HepG2 (cell line): ENCODE measurements around the gene CAPZA2. TPM values are rescaled to one million over a fixed set of nuclear protein-coding genes. Genes with fewer than 3 reads are reported as not detected.

Experiments used
- BCL3 ChIP-seq: sonication (generic); formaldehyde crosslinking; IDR thresholded peaks from 2 replicates; pipeline ENCODE4 v1.5.1; 2020; ENCODE audit warnings: mild to moderate bottlenecking, missing genetic modification reagents, moderate library complexity
- GTF2F1 ChIP-seq: fragments of 150-350 bp; IDR thresholded peaks from 2 replicates; pipeline ENCODE4 v1.6.1; 2014; ENCODE audit warnings: low read length
- HOXA3 ChIP-seq: sonication (generic); formaldehyde crosslinking; IDR thresholded peaks from 2 replicates; pipeline ENCODE4 v1.5.0; 2020; ENCODE audit warnings: missing genetic modification reagents
- MXI1 ChIP-seq: IDR thresholded peaks from 3 replicates; pipeline ENCODE4 v1.6.1; 2012; ENCODE audit warnings: low read depth, low read length, inconsistent platforms, borderline replicate concordance
- POGZ ChIP-seq: sonication (generic); formaldehyde crosslinking; IDR thresholded peaks from 2 replicates; pipeline ENCODE4 v1.4.0; 2020; ENCODE audit warnings: mild to moderate bottlenecking, missing genetic modification reagents
- PRDM4 ChIP-seq: sonication (generic); formaldehyde crosslinking; IDR thresholded peaks from 2 replicates; pipeline ENCODE4 v1.9.0; 2021; ENCODE audit warnings: missing genetic modification reagents, borderline replicate concordance
- RERE ChIP-seq: IDR thresholded peaks from 2 replicates; pipeline ENCODE4 v1.6.1; 2016; ENCODE audit warnings: low read depth, missing genetic modification reagents, missing compliant biosample characterization
- SNRNP70 ChIP-seq: fragments of 200-400 bp; formaldehyde crosslinking; IDR thresholded peaks from 2 replicates; pipeline ENCODE4 v1.6.1; 2017; ENCODE audit warnings: mild to moderate bottlenecking, low read depth, low read length, moderate library complexity
- SPEN ChIP-seq: sonication (generic); formaldehyde crosslinking; IDR thresholded peaks from 2 replicates; pipeline ENCODE4 v1.5.1; 2020; ENCODE audit warnings: low read depth, mild to moderate bottlenecking, missing genetic modification reagents
- ZNF276 ChIP-seq: sonication (generic); formaldehyde crosslinking; IDR thresholded peaks from 2 replicates; pipeline ENCODE4 v1.4.0; 2020; ENCODE audit warnings: mild to moderate bottlenecking, low read depth, missing genetic modification reagents
- ZNF501 ChIP-seq: sonication (generic); formaldehyde crosslinking; IDR thresholded peaks from 2 replicates; pipeline ENCODE4 v1.5.1; 2020; ENCODE audit warnings: mild to moderate bottlenecking, moderate library complexity, missing genetic modification reagents
- ZNF577 ChIP-seq: sonication (generic); formaldehyde crosslinking; IDR thresholded peaks from 2 replicates; pipeline ENCODE4 v1.4.0; 2020; ENCODE audit warnings: mild to moderate bottlenecking, low read depth, missing genetic modification reagents, borderline replicate concordance
- ZNF710 ChIP-seq: sonication (generic); formaldehyde crosslinking; IDR thresholded peaks from 2 replicates; pipeline ENCODE4 v1.5.0; 2020; ENCODE audit warnings: mild to moderate bottlenecking, missing genetic modification reagents, borderline replicate concordance
- ZNF792 ChIP-seq: IDR thresholded peaks from 2 replicates; pipeline ENCODE4 v1.6.1; 2016
- polyA plus RNA-seq, 8 experiments: library from polyadenylated mRNA; depleted of rRNA in 3 of 8; stranded (reverse) in 7 of 8; unstranded in 1 of 8; fragments of >200 nt; fragmentation: Illumina TruSeq in 4 of 8; extraction: Trizol in 4 of 8; gene quantifications; 2 replicates each; pipeline versions ENCODE4 v1.2.1 to v1.2.3, GENCODE V29; 2011 to 2016; ENCODE audit warnings: low read depth in 4 of 8, missing spikeins in 1 of 8, mixed read lengths in 1 of 8; ENCODE audit not compliant: insufficient read depth in 1 of 8
- total RNA-seq, 5 experiments: library from RNA; depleted of rRNA; stranded (reverse); fragments of >200 nt; fragmentation: Illumina TruSeq; extraction: Trizol; gene quantifications; 2 replicates each; pipeline ENCODE4 v1.2.3, GENCODE V29; 2016; ENCODE audit warnings: low read depth in 1 of 5

CAPZA2 gene
- total and polyA plus RNA-seq, 2 of the 13 experiments (the other 11 are each of a cell fraction or from before 2014, with no cell fraction given), result 38.4 to 199 TPM

GRCh38 chr7:116952635-116953371 lies 90.4 kb downstream of the CAPZA2 start (continued):
- no peak for TF ChIP-seq SNRNP70
- TF ChIP-seq MXI1, result no peak
- no peak for TF ChIP-seq HOXA3 (CRISPR knock-in tag)
- TF ChIP-seq ZNF501, result 0 out of 2 replicates have a peak, but pooled peaks have one; percentile 43
- 0 out of 2 replicates have a peak, but pooled peaks have one; percentile 4 for TF ChIP-seq POGZ (CRISPR knock-in tag)
- no peak for TF ChIP-seq ZNF577 (CRISPR knock-in tag)
- peak; percentile 44; the same call in 1 of the 2 replicates for TF ChIP-seq ZNF792 (CRISPR knock-in tag)
- no peak for TF ChIP-seq SPEN
- no peak for TF ChIP-seq ZNF710 (CRISPR knock-in tag)
- TF ChIP-seq RERE (CRISPR knock-in tag), result no peak
- TF ChIP-seq PRDM4, result no peak
- TF ChIP-seq ZNF276, result peak; percentile 56; the same call in 1 of the 2 replicates
- no peak for TF ChIP-seq BCL3 (CRISPR knock-in tag)
- no peak for TF ChIP-seq GTF2F1
